ENCODE results near the gene YJEFN3.

DNA sequence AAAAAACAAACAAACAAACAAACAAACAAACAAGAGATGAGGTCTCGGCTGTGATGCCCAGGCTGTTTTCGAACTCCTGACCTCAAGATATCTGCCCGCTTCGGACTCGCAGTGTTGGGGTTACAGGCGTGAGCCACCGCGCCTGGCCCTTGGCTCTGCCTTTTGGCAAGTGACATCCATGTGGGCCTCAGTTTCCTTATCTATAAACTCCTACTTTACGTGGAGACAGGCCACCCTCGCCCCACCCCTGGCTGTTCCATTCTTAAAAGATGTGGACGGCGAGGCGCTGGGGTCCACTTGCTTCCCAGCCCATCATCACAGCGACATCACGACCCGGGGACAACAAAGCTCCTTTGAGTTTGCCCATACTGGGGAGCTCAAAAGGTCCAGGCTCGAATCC is 15.0 kb upstream of the YJEFN3 start:
- TF ChIP-seq, protein P1, sequence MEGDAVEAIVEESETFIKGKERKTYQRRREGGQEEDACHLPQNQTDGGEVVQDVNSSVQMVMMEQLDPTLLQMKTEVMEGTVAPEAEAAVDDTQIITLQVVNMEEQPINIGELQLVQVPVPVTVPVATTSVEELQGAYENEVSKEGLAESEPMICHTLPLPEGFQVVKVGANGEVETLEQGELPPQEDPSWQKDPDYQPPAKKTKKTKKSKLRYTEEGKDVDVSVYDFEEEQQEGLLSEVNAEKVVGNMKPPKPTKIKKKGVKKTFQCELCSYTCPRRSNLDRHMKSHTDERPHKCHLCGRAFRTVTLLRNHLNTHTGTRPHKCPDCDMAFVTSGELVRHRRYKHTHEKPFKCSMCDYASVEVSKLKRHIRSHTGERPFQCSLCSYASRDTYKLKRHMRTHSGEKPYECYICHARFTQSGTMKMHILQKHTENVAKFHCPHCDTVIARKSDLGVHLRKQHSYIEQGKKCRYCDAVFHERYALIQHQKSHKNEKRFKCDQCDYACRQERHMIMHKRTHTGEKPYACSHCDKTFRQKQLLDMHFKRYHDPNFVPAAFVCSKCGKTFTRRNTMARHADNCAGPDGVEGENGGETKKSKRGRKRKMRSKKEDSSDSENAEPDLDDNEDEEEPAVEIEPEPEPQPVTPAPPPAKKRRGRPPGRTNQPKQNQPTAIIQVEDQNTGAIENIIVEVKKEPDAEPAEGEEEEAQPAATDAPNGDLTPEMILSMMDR (conservative IDR thresholded peaks at IDR 0.05 in 1 of 2, IDR thresholded peaks at IDR 0.05 in 1 of 2; ENCODE audit: extremely low read depth in 1 of 2, insufficient read depth in 1 of 2, low read depth in 1 of 2, low read length in 2 of 2), result no peak
- TF ChIP-seq EZH2 (IDR thresholded peaks at IDR 0.05; ENCODE audit: borderline replicate concordance, low read length), result no peak
